COLO668 (cell line): ENCODE measurements around the gene MCM6.
"Not testable (repeated sequence)": the region's sequence is repeated elsewhere in the genome, so short reads cannot be mapped to it uniquely, and the experiment has no call there.

ENCODE experiments used
- DNase-seq: peaks from one replicate; lab custom pipeline; 2025; ENCODE audit not compliant: unreplicated experiment; lab: John Stamatoyannopoulos, UW

MCM6 gene

DNA sequence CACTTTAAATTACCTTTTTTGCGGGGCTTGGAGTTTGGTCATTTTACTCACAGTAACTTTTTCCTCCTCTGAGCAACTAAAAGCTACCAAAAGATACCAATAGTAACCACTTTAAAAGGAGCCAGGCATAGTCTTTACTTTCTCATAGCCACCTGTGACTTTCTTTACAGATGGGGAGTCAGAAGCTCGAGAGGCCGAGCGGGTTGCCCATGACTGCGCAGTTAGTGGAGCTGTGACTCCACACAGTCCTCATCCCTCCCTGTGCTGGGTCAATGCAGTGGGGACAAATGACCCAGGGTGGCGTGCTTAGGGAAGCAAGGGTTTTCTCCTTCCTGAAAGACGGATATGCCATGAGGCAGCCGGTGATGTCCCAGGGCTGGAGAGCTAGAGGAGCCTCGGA lies 51.1 kb downstream of the MCM6 start:
- no peak for DNase-seq

DNA sequence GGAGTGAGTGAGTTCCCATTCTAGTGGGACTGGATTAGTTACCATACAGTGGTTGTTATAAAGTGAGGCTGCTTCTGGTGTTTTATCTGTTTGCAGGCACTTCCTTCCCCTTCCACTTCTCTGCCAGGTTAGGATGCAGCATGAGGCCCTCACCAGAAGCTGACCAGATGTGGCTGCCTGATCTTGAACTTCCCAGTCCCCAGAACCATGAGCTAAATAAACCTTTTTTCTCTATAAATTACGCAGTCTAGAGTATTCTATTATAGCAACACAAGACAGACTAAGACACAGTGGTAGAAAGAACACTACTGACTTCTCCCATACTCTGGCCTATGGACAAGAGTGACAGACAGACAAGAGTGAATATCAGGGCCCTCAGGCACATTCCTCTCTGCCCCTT lies 53.4 kb downstream of the MCM6 start:
- DNase-seq = no peak

DNA sequence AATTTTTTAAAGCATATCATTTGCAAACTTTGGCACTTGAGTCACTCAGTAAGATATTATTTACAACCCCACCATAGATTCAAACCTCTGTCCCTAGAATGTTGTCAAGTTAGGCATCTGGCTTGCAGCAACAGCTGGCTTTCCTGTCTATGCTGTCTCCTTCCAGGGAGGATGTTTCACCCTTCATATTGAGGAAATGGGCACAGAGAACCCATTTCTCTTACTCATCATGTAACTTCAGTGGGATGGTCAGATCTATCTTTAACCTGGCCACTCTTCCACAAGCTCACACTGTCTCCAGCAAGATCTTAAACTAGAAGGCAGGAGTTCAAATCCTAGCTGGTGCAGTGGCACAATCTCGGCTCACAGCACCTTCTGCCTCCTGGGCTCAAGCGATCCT lies 55.1 kb downstream of the MCM6 start:
- no peak for DNase-seq

DNA sequence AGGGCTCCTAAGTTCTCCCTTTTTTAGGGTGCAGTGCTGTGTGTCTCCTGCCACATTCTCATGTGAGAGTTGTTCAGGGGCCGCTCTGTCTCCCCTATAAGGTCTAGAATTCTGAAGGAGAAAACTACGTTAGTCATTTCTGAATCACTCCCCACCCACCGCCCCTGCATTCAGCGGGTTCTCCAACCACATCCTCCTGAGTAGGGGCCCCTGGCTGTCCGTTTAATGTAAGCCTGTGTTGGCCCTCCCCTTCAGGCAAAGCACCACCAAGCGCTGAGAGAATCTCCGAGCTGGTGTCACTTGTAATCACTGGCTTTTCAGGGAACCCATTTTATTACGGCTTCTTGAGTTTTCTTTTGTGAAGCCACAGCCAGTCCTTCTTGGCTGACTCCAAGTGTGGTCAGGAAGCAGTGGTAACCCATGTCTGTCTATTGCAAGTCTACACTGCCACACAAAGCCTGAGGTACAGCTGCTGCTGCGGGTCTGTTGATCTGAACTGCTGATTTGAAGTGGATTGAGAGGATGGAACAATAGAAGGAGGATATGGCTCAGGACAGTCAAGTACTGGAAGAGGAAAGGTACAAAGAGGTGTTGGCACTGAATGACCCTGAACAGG lies 56.1 kb downstream of the MCM6 start:
- no peak for DNase-seq

DNA sequence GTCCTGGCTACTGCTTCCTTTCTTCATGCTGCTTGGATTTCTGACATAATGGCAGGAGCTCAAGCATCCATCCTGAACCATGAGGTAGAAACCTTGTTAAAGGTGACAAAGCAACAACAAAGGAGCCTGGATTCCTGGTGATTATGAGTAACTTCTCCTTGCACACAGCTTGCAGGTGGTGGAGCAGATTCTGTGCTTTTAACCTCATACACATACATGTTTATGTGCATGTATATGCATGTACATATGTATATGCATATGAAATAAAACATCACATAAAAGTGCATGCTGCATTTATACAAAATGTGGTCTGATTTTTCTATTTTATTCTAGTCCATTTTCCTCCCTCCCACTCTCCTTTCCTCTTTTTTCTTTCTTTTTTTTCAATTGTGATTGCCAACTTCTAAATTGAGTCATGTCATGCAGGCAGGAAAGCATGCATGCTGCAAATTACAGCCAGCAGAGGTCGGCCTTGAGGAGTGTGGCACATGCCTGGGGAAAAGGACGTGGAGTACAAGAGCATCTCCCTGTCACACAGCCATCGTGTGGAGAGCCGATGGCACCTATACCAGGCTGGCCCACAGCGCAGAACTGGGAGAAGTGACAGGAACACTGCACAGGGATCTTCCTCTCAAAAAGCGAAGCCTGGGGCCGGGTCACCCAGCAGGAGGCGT lies 57.2 kb downstream of the MCM6 start:
- DNase-seq = no peak

DNA sequence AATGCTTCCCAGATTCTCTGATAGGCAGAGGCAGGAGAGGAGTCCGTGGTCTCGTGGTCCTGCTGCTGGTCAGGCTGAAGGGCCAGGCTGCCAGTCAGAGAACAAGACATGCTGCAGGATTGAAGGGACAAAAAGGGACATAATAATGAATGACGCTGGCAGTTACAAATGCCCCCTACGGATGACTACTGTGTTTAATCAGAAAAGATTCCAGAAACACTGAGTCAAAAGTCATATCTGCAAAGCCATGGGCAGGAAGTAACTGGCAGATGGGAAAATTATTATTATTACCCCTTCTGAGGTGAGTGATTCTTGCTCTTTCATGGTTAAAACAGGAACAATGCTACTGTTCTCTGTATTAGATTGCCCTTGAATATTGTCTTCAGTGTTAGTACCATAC lies 58.3 kb downstream of the MCM6 start:
- DNase-seq = no peak

DNA sequence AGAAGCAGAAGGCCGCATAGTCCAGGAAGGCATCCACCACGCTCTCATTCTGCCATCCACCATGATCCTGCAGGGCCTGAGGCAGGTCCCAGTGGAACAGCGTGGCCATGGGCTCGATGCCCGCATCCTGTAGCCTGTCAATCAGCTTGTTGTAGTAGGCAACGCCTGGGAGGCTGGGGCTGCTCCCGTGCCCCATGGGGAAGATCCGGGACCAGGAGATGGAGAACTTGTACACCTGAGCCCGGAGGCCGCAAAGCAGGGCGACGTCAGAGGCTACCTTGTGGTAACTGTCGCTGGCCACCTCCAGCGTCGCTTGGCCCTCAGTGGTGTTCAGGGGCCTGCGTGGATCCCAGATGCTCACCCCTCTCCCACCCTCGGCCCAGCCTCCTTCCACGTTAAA lies 58.8 kb downstream of the MCM6 start:
- no peak for DNase-seq

DNA sequence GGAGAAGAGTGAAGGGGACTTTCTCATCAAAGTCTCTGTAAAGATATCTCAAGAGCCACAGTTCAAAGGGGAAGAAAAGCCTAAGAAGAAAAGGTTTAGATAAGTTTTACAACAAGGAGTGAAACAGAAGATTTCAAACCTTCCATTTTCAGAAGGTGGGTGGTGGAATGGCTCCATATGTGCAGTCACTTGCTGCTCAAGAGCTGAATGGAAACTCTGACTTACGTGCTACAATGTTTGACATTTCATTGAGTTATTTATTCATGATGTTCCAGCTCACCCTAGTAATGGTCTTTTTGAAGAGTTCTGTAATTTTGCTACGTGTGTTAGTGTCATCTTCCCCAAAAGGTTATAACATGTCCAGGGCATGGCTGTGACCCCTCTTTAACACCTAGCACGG lies 61.0 kb downstream of the MCM6 start:
- no peak for DNase-seq

DNA sequence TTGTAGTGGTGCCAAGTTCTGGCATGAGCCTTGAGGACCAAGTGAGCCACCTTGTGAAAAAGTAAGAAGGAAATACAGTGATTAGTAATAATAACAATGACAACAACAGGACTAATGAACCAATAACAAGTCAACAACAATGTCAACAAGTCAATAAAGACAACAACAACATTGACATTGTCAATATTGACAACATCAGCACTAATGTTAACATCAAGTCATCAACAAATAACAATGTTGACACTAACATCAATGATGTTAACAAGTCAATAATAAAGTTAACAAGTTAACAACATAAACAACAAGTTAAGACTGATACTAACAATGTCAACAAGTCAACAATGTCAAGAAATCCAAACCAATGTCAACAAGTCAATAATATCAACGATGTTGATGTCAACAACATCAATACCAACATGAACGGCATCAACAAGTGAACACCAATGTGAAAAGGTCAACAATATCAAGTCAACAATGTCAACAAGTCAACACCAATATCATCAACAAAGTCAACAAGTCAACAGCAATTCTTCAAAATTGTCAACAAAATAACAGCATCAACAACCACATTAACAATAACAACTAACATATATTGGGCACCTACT lies 63.2 kb downstream of the MCM6 start:
- no peak for DNase-seq

DNA sequence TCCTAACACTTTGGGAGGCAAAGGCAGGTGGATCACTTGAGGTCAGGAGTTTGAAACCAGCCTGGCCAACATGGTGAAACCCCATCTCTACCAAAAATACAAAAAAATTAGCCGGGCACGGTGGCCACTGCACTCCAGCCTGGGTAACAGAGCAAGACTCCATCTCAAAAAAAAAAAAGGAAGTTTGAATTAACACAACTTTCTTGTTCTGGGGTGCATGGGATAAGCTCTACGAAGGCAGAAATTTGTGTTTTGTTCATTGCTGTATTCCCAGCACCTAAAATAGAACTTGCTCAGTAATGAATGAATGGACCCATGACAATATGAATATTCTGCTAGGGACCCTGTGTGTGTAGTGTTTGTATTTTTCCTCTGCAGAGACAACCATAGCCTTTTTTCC lies 68.4 kb downstream of the MCM6 start:
- not testable (repeated sequence) for DNase-seq

DNA sequence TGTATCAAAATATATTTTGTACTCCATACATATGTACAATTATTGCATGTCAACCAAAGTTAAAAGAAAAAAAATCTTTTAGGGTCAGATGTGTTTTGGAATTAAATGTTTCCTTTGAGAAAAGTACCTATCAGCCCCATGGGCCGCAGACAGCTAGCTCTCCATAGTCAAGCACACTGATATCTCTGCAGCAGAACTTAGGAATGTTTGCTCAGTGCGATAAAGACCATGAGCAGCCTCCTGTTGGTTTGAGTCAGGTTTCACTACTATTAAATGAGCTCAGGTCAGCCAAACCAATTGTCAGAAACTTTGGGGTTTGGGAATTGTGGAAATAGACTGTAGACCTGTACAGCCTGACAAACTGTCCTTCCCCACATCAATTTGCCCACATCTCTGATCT lies 73.0 kb downstream of the MCM6 start:
- DNase-seq = no peak

DNA sequence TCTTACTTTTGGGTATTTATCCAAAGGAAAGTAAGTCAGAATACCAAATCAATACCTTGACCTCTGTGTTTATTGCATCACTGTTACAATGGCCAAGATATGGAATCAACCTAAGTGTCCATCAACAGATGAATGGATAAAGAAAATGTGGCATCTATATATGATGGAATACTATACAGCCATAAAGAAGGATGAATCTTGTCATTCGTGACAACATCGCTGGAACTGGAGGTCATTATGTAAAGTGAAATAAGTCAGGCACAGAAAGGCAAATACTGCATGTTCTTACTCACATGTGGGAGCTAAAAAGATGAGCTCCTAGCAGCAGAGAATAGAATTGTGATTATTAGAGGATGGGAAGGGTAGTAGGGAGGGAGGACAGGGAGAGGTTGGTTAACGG lies 73.9 kb downstream of the MCM6 start:
- DNase-seq = no peak

DNA sequence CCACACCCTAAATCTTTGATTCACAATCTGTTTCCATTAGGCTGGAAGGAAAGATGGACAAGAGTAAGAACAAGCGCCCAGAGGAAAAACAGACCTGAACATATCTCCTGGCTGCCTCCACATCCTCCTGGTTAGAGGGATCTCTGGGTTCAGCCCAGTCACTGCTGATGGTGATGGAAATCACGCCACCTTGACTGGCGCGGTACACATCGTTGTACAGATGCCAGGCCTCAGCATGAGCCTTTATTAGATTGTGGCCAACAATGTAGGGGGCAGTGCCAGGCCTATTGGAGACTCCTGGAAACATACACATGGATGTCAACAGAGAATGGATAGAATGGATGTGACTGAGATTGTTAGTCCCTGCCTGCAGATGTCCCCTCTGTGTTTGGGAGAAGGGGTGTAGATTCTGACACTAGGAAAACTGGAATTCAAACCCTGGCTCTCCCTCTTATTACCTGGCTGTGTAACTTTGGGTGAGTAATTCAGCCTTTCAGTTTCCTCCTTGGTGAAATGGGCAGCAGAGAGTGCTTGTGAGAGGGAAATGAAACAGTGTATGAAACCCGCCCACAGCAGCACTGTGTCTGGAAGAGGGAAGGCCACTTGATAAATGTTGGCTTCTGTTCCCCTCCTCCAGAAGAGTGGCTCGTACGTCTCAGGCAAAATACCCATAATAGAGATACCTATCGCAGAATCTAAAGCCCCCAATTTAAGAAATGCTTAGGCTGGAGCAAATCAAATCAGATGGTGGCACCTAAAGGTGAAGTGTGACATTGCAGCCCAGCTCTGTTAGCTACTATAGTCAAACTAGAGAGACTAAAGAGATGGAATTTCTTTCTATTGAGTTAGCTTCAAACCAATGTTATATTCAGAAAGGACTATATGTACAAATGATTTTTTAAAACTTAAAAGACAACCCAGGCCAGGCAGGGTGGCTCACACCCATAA lies 75.5 kb downstream of the MCM6 start:
- DNase-seq = no peak

DNA sequence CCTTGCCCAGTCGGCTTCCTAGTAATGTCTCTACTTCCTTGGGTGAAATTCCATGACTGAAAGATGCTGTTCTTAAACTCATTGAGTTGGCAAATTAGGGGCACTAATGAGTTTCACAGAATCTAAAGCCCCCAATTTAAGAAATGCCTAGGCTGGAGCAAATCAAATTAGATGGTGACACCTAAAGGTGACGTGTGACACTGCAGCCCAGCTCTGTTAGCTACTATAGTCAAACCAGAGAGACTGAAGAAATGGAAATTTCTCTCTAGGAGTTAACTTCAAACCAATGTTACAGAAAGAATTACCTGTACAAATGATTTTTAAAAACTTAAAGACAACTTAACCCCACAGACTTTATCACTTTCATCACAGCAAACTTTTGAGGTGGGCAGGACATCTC lies 76.5 kb downstream of the MCM6 start:
- DNase-seq = no peak

DNA sequence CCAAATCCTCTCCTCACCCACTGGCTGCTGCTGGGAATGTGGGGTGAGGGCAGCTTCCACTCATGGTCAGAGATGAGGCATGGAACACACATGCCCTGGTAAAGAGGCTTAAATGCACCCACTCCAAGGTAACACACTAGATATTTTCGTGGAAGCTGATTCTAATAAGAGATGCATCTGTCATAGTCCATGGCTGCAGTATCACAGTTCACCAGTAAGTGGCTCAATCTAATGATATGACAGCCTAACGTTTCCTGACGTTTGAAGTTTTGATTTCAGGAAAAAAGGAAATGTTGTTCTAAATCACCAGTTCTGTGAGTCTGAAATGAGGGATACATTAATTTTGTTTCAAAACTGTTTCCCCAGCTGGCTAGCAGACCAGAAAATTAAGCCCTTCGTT lies 77.5 kb downstream of the MCM6 start:
- DNase-seq = no peak

DNA sequence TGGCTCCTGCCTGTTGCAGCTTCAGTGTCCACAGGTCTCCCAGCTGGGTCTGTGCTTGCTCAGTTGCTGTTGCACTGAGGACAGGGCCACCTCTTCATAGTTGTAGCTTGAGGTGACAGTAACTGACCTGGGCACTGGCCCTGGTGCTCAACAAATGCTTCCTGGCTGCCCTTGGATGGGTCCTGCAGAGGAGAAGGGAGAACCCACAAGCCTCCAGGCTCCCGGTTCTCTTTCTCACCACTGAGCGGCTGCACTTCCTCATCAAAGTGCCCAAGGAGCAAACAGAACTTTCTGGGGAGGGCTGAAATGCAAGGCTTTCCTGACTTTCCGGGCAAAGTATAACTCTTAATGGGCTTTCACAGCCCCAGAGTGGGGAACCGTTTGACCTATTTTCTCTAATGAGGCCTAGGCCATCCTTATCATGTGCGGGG lies 78.0 kb downstream of the MCM6 start:
- no peak for DNase-seq

DNA sequence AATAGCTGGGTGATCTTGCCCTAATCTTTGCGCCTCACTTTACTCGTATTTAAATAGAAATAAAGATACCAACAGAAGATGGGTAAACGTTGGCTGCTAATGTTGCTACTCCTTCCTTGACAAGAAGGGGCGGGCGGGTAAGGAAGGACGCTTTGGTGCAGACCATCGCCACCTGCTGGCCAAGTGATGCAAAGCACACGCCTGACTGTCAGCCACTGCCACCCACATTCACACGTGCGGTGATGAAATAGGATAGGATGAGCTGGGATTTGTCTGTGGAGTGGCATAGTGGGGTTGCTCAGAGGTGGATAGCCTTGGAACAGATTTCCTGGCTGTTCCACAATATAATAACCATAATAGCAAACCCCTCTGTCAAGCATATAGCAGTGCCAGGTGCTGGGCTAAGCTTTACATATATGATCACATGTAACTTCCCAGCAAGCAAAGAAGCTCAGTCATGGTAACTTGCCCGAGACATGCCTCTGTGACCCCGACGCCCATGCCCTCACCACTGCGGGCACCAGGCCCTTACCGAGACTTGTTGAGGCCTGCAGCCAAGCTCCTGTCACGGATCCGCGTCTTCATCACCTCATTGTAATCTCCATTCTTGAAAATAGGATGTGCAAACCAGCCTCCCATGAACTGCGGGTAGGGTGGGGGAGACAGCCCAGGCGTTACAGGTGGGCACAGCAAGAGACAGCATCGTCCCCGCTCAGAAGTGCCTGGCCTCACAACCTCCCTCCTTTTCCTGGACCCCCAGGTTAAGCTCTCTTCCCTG lies 78.6 kb downstream of the MCM6 start:
- peak; percentile 69 for DNase-seq

DNA sequence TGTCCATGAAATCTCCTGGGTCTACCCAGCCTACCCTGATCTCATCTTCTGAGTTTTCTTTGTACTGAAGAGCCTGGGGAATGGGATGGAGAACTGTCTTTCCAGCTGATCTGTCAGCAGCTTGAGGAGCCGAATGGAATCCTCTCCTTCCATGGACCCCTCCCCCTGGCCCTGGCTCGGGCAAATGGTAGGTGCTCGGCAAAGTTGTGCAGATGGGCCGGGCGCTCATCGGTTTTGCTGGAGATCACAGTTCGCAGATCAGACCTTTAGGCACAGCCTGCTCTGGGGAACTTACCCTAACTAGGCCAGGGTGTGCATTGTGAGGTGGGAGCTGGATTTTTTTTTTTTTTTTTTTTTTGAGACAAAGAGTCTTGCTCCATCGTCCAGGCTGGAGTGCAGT lies 79.6 kb downstream of the MCM6 start:
- DNase-seq = no peak

DNA sequence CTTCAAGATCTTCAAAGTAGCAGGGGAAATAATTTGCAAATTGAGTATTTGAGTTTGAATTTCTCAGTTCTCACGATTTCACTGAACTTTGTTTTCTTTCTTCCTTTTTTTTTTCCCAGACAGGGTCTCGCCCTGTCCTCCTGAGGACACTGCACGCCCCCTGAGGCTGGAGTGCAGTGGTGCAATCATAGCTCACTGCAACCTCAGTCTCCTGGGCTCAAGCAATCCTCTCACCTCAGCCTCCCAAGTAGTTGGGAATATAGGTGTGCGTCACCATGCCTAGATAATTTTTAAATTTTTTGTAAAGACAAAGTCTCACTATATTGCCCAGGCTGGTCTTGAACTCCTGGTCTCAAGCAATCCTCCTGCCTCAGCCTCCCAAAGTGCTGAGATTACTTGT lies 80.6 kb downstream of the MCM6 start:
- DNase-seq = not testable (repeated sequence)

DNA sequence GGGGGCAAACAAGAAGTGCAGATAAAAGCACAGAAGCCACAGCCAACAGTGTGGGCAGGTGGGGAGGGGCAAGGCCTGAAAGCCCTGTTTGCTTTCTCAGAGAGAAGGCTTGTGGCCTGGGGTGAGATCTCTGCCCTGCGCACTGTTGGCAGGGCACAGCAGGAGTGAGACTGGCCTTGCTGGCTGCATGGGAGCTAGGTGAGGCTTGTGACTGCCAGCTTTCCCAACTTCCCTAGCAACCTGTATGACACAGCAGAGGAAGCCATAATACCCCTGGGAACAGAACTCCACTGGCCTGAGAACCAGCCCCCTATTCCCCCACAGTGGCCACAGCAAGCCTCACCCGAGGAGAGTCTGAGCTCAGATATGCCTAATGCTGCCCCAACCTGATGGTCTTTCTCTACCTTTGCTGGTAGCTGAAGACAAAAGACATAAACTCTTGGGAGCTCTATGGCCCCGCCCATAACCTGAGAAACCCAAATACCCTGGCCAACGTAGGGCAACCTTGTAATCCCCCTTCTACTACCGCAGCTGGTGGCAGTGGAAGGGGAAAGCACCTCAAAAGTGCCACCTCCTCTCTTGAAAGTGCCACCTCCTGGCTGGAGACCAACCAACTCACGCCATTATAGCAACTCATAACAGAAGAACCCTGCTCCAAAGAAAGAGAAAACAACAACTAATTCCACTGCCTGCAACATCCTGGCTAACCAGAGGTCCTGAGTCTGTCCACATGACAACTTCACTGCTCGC lies 83.7 kb downstream of the MCM6 start:
- DNase-seq = no peak
